HG03097 (cell line): ENCODE data around the gene SUGT1.
"Not testable (repeated sequence)": the region's sequence is repeated elsewhere in the genome, so short reads cannot be mapped to it uniquely, and the experiment has no call there.

Experiments used
- ATAC-seq: cut with Tn5 transposase; IDR thresholded peaks from one replicate; pipeline ENCODE4 v1.9.1; 2021; ENCODE audit not compliant: unreplicated experiment, low FRiP score

Gene SUGT1

GRCh38 chr13:52652196-52652979 is at the start of gene SUGT1:
TSS of gene SUGT1 (plus strand) at chr13:52652836. CDS start at chr13:52652921, 85 bp downstream.
- ATAC-seq = peak; percentile 96

DNA sequence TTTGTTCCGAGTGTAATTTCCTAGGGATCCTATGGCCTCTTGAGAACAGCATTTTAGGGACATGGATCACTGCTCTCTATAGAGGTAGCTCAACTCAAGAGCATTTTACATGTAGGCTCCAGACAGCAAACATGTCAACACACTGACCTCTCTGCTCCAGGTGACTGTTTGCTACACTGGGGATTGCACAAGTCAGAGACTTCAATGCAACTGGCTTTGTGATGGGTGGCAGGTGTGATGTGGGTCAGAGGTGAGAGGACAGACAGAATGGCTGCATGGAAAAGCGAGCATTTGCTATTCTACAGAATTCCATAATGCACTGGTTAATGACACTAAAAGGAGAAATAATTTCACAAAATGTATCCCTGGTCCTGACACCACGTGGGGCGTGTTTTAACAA is 49.3 kb upstream of the SUGT1 start:
- not testable (repeated sequence) for ATAC-seq

DNA sequence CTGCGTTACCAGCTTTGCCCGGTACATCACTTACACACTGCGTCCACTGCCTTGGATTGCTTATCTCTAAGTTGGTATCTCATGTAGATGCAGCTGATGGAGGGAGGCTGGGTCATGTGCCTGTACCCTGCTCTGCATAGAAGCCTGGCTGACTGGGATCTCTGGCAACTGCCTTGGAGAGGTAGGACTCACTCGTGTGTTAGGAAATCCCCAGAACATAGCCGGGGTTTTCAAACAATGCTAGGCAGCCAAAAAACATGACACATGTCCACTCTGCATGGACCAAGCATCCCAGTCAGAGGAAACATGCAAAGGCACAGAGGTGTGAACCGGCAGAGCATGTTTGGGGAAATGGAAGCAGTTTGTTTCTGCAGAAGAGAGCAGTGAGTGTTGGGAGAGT is 46.5 kb upstream of the SUGT1 start:
- not testable (repeated sequence) for ATAC-seq

GRCh38 chr13:52606795-52607194 is 45.8 kb upstream of the SUGT1 start:
- ATAC-seq = not testable (repeated sequence)

GRCh38 chr13:52608184-52608583 is 44.5 kb upstream of the SUGT1 start:
- not testable (repeated sequence) for ATAC-seq

DNA sequence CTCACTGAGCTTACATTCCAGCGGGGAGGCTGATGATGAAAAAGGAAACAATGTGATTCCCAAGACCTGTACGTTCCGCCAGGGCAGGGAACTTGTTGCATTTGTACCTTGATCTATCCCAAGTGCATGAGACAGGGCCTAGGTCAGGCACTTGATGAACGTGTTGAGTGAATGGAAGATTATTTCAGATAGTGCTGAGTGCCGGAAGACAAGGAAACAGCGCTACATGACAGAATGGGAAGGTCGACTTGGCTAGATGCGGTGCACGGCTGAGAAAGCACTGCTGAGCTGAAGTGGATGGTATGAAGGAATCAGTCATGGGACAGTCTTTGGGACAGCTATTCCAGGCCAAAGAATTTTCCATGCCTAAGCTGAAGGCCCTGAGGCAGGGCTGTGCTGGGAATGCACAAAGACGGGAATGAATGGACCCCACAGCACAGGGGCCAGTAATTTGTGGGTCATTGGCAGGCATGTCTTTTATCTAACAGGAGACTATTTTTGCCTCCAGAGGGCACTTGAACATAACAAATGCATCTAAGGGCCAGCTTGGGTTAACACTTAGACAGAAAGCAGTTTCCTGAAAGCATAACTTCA is 43.5 kb upstream of the SUGT1 start:
- ATAC-seq = not testable (repeated sequence)

DNA sequence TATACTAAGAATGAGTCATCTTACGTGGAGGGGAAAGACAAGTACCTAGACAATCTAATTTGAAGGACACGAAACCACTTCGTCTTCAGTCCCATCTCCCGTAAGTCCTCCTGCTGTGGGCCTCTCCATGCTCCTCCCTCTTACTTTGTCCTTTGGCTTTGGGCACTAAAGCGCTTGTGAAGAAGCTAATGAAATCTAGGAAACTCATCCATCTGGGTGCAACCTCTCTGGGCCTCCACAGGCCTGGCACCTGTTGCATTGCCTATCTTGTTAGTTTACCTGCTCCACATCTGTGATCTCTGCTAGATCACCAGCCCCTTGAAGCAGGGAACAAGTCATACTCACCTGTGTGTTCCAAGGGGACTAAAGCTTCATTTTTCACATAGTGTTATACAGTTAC is 42.5 kb upstream of the SUGT1 start:
- ATAC-seq = not testable (repeated sequence)

DNA sequence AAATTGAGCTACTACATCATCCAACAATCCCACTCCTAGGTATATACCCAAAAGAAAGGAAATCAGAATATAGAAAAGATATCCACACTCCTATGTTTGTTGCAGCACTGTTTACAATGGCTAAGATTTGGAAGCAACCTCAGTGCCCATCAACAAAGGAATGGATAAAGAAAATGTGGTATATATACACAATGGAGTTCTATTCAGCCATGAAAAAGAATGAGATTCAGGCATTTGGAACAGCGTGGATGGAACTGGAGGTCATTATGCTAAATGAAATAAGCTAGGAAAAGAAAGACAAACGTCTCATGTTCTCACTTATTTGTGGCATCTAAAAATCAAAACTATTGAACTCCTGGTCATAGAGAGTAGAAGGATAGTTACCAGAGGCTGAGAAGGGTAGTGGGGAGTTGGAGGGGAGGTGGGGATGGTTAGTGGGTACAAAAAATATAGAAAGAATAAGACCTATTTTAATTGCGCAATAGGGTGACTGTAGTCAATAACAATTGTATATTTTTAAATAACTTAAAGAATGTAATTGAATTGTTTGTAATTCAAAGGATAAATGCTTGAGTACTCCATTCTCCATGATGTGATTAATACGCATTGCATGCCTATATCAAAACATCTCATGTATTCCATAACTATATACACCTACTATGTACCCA is 37.4 kb upstream of the SUGT1 start:
- no peak for ATAC-seq

DNA sequence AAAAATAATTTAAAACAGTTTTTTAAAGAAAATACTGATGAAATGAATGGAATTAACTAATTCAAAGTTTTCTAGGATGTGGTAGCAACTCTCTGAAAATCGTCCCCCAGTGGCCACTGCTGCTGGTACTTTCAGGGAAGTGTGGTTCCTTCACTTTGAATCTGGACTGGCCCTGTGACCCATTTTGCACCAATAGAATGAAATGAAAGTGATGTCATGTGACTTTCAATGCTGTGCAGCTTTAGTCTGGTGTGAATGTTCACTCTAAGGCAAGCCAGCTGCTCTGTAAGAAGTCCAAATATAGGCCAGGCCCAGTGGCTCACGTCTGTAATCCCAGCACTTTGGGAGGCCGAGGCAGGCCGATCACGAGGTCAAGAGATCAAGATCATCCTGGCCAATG is 36.8 kb upstream of the SUGT1 start:
- no peak for ATAC-seq

- ATAC-seq = peak; percentile 99
Measured at GRCh38 chr13:52617070-52618060, 35.3 kb upstream of the SUGT1 start.

DNA sequence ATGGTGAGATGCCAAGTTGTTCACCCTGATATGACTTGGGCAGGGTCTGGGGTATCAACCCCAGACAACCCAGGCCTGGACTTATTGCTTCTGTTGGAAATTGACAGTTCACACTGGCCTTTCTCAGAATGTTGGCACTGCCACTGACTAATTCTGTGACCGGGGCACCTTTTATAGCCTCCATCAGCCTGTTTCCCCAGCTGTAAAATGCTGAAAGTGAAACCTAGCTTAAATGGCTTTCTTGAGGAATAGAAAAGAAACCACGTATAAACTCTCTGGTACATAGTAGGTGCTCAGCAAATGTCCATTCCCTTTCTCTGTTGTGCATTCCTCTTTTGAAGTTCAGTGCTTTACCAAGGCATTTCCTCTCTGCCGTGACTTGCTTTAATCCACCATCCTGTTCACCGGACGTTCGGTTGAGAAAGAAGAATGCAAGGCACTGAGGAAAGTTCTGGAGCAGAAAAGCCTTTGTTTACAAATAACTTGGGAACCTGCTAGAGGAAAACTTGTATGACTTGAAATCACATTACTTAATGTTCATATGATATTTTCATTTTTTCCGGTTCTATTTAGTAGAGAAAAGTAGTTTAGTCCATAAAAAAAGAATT is 21.4 kb upstream of the SUGT1 start:
- not testable (repeated sequence) for ATAC-seq

DNA sequence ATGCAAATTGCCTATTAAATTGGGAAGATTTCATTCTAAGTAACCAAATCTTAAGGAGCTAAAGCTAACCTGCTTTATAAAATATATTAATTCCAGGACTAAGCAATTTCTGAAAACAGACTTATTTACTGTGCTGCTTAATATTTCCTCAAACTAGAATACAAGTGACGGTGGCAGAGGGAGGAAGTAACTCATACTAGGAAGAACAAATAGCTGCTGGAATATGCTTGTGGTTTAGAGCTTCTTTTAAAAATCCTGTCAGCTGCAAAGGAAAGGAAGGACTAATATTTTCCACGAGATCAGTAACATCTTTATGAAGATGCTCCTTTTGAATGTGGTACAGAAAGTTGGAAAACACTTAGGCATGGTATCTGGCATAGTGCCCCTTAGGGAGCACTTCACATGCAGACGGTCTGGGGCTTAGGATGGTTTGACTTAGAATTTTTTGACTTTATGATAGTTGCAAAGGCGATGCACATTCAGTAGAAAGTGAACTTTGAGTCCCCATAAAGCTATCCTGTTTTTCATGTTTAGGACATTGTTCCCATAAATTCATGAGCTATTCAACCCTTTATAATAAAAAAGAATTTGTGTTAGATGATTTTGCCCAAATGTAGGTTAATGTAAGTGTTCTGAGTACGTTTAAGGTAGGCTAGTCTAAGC is 13.8 kb upstream of the SUGT1 start:
- ATAC-seq = no peak

GRCh38 chr13:52642131-52642530 is 10.5 kb upstream of the SUGT1 start, which contains the start of gene HNRNPA1L2:
TSS of gene HNRNPA1L2 (plus strand) at chr13:52642431. CDS start at chr13:52642493, 62 bp downstream.
- ATAC-seq = no peak

- ATAC-seq = no peak
Measured at GRCh38 chr13:52644108-52644507, 8.5 kb upstream of the SUGT1 start.

DNA sequence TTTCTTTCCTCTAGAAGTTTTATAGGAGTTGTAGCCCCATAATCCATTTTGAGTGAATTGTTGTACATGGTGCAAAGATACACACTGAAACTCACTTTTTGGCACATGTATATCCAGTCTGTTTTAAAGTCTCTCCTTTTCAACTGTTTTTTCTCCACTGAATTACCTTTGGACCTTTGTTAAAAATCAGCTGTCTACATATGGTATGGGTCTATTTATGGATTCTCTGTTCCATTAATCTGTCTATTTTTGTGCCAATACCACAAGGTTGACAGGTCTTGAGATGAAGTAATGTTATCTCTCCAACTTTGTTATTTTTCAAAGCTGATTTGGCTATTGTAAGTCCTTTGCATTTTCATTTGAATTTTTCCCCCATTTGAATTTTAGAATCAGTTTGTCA is 5.7 kb upstream of the SUGT1 start:
- no peak for ATAC-seq

DNA sequence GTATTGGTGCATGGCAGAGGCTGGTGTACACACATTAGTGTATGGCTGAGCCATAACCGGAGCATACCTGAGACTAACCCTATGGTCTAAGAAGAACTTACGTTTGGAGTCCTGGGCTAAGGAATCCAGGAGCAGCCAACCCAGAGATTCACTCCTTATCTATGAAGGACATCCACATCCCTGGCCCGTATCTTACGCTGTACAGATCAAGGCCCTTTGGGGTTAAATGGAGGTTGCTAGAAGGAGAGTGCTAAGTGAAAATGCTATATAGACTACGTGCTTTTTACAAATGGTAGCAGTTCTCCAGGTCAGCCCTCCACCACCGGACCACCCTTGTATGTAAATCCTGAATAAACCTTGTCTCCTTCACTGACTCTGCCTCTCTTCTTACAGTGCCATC is 1.9 kb upstream of the SUGT1 start:
- ATAC-seq = no peak

DNA sequence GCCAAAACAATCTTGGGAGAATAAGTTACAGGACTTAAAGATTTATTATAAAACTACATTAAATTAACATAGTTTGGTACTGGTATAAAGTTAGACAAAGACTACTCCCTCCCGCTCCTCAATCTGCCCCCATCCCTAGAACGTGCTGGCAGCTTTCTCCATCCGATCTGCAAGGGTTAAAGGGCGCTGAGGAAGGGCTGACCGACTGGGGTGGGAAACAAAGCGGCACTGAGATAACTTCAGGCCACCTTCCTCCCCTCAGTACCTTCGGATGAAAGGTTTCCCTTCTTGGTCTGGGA is 790 bp upstream of the SUGT1 start:
- ATAC-seq = no peak

DNA sequence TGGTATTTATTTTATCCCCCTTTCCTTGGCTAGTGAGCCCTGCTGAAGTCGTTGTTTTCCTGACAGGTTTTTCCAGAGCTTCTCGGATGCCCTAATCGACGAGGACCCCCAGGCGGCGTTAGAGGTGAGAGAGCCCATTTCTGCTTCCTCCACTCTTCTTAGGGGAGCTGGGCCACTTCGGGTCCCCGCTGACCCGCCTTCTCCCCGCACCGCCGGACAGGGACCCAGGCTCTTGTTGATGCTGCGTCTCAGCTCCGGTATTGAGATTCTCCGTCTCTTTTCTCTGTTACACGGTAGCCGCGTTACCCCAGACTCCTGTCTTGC is 306 bp downstream of the SUGT1 start:
- ATAC-seq = peak; percentile 35

DNA sequence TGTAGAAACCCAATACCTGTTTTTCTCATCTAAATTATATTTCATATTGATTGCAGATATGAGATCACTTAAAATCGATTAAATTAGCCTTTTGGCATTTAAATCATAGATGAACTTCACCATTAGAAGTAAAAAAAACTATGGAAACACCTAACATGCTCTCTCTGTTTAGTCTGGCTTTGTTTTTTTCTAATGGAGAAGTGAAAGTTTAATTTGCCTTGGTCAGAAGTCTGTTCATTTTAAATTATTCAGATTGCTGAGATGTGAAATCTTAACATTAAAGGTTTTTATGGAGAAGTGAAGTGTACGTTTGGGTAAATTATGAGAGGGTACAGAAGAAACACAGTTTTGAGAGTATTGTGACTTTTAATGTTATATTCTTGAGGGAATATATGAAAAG is 6.7 kb downstream of the SUGT1 start:
- no peak for ATAC-seq

GRCh38 chr13:52664272-52664671 is 11.6 kb downstream of the SUGT1 start:
- ATAC-seq = no peak
